Measurements from ENCODE around the gene SCN3A.

The SCN3A gene

DNA sequence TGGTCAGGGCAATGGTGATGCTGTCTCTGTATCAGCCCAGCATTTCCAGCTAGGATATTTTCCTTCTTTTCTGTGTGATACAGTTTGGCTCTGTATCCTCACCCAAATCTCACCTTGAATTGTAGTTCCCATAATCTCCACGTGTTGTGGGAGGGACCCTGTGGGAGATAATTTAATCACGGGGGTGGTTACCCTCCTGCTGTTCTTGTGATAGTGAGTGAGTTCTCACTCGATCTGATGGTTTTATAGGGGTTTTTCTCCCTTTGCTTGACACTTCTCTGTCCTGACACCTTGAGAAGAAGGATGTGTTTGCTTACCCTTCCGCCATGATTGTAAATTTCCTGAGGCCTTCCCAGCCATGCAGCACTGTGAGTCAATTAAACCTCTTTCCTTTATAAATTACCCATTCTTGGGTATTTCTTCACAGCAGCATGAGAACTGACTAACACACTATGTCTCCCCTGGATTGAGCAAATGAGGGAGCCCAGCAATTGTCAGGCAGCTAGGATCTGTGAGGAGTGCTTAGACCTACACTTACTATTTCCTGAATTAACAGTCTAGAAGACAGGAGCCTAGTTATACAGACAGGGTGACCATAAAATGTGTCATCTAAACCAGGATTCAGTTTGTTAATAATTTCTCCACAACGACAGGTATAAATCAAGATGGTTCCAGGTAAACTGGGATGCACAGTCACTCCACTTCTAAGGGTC lies 41.4 kb upstream of the SCN3A start:
- Histone ChIP-seq H3K4me3 (ENCODE audit: low read depth, low read length) (no peak overlapping the region), H3K9me3 (ENCODE audit: control insufficient read depth, low read length) (no peaks in the 10 kb centered on the region), H3K27ac (no peak overlapping the region), H3K36me3 (ENCODE audit: control insufficient read depth, insufficient read depth, low read length) (no peaks in the 10 kb centered on the region), H3K79me2 (no peaks in the 10 kb centered on the region), H3K9ac (no peak overlapping the region), H3K4me2 (ENCODE audit: low read length) (no peak overlapping the region), H3K27me3 (ENCODE audit: control insufficient read depth, insufficient read depth, low read length) (no peaks in the 10 kb centered on the region), H3K4me1 (no peaks in the 10 kb centered on the region), H2AFZ (no peak overlapping the region)
- TF ChIP-seq, protein P1, sequence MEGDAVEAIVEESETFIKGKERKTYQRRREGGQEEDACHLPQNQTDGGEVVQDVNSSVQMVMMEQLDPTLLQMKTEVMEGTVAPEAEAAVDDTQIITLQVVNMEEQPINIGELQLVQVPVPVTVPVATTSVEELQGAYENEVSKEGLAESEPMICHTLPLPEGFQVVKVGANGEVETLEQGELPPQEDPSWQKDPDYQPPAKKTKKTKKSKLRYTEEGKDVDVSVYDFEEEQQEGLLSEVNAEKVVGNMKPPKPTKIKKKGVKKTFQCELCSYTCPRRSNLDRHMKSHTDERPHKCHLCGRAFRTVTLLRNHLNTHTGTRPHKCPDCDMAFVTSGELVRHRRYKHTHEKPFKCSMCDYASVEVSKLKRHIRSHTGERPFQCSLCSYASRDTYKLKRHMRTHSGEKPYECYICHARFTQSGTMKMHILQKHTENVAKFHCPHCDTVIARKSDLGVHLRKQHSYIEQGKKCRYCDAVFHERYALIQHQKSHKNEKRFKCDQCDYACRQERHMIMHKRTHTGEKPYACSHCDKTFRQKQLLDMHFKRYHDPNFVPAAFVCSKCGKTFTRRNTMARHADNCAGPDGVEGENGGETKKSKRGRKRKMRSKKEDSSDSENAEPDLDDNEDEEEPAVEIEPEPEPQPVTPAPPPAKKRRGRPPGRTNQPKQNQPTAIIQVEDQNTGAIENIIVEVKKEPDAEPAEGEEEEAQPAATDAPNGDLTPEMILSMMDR (IDR thresholded peaks at IDR 0.05) = no peak

DNA sequence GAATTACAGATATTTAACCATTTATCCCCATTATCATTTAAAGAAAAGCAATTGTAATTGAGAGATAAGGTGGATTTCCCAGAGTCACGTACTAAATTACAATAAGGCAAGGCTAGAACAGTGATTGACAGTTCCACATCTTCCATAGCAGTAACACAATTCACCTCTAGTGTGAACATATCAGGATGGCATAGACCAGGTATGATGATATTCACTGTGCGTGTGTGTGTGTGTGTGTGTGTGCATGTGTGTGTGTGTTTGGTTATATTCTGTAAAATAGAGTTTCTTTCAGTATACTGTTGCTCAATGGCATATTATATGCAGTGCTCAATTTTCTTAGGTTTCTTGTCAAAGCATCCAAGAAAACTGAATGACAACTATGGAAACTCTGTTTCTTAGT lies 37.1 kb upstream of the SCN3A start:
- no peak overlapping the region for H3K4me2 ChIP-seq (ENCODE audit: low read length)
- TF ChIP-seq, protein P1 (IDR thresholded peaks at IDR 0.05) = no peak
- no peak overlapping the region for H3K27ac ChIP-seq
- H3K4me1 ChIP-seq = no peaks in the 10 kb centered on the region
- H3K9me3 ChIP-seq (ENCODE audit: control insufficient read depth, low read length) = no peaks in the 10 kb centered on the region
- H2AFZ ChIP-seq = no peak overlapping the region
- H3K79me2 ChIP-seq = no peaks in the 10 kb centered on the region
- no peak overlapping the region for H3K4me3 ChIP-seq (ENCODE audit: low read depth, low read length)
- H3K27me3 ChIP-seq (ENCODE audit: control insufficient read depth, insufficient read depth, low read length) = no peaks in the 10 kb centered on the region
- H3K36me3 ChIP-seq (ENCODE audit: control insufficient read depth, insufficient read depth, low read length) = no peaks in the 10 kb centered on the region
- H3K9ac ChIP-seq = no peak overlapping the region

DNA sequence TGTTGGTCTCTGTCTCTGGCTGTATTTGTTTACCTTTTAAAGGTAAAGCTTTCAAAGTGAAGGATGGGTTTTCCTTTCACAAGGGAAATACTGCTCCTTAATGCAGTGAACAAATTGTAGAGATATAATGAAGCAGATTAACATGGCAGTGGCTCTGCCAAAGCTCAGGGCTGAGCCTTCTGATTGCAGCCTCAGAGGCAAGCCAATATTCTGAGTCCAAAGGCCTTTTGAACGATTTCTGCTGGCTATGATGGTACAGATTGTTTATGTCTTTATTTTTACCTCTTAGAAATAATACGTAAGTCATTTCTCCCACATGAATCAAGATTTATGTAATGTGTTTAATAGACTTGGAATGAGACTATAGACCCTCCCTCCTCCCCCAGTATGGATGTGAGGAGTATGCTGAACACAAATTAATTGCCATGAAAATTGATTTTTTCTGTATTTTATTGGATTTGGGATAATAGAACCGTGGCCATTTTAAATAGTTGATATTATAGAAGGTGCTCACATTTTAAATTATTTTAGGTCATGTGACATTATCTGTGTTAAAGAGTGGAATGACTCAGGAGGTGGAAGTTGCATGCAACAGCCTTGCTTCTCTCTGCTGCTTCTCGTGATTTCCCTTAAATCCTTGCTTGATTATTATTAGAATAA lies 36.1 kb upstream of the SCN3A start:
- H3K9ac ChIP-seq = no peak overlapping the region
- no peak overlapping the region for H3K27ac ChIP-seq

DNA sequence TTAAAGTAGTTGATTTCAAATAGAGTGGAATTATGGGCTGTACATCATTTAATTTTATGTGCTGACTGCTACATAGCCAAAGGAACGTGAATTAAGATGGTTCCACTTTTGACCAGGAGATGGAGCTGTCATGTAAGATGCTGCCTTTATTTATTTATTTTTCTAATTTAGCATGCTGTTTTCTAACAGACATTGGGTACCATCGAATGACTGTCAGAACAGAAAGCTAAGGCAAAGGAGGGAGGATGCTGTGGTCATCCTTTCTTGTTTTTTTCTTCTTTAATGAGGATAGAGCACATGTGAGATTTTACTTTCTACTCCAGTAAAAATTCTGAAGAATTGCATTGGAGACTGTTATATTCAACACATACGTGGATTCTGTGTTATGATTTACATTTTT lies 35.4 kb upstream of the SCN3A start, which contains the start of gene SCN2A:
Gene SCN2A, plus strand, starts transcription at position 185 of the 400 bp plus-strand sequence. CDS start 56,410 bp downstream, outside the sequence.
- Histone ChIP-seq H3K36me3 (ENCODE audit: control insufficient read depth, insufficient read depth, low read length) (no peaks in the 10 kb centered on the region), H3K27ac (no peak within 1 kb of the TSS), H3K9me3 (ENCODE audit: control insufficient read depth, low read length) (no peaks in the 10 kb centered on the region), H3K27me3 (ENCODE audit: control insufficient read depth, insufficient read depth, low read length) (no peaks in the 10 kb centered on the region), H3K4me1 (no peaks in the 10 kb centered on the region), H3K9ac (no peak within 1 kb of the TSS), H3K79me2 (no peaks in the 10 kb centered on the region), H3K4me2 (ENCODE audit: low read length) (no peak within 1 kb of the TSS), H2AFZ (no peak within 1 kb of the TSS), H3K4me3 (ENCODE audit: low read depth, low read length) (no peak within 1 kb of the TSS)
- TF ChIP-seq, protein P1 (IDR thresholded peaks at IDR 0.05) = peak; percentile 72

More for the DNA sequence above, 36.1 kb upstream of the SCN3A start:
- Histone ChIP-seq H3K4me2 (ENCODE audit: low read length) (no peak overlapping the region), H3K9me3 (ENCODE audit: control insufficient read depth, low read length) (no peaks in the 10 kb centered on the region), H3K4me1 (no peaks in the 10 kb centered on the region), H3K27me3 (ENCODE audit: control insufficient read depth, insufficient read depth, low read length) (no peaks in the 10 kb centered on the region), H3K36me3 (ENCODE audit: control insufficient read depth, insufficient read depth, low read length) (no peaks in the 10 kb centered on the region), H3K4me3 (ENCODE audit: low read depth, low read length) (no peak overlapping the region), H2AFZ (no peak overlapping the region), H3K79me2 (no peaks in the 10 kb centered on the region)
- TF ChIP-seq, protein P1 (IDR thresholded peaks at IDR 0.05) = no peak
